Suppressor macrophage treated with lipopolysaccharide for 1 hour (primary cell): ENCODE data around the gene VIPR1.

ENCODE experiments used
- DNase-seq, 3 donors: peaks; one replicate each; pipeline ENCODE4 v3.0.0-alpha.2; 2020 to 2022

The VIPR1 gene

GRCh38 chr3:42502429-42503250 lies at the start of gene VIPR1:
Gene VIPR1 (plus strand): TSS chr3:42502643. CDS start chr3:42502736, 93 bp downstream.
- DNase-seq: peak; percentile 73 to 90 (median 73)

- DNase-seq: no peak
These were observed 46.2 kb upstream of the VIPR1 start for GRCh38 chr3:42456211-42456610.

GRCh38 chr3:42459151-42459550 lies 43.3 kb upstream of the VIPR1 start:
- no peak for DNase-seq

- no peak for DNase-seq
These were observed 40.7 kb upstream of the VIPR1 start for GRCh38 chr3:42461762-42462161.

- no peak for DNase-seq
These were observed 39.4 kb upstream of the VIPR1 start for GRCh38 chr3:42463093-42463492.

- no peak for DNase-seq
These were observed 34.3 kb upstream of the VIPR1 start for GRCh38 chr3:42468111-42468510.

GRCh38 chr3:42472555-42472954 lies 29.9 kb upstream of the VIPR1 start:
- DNase-seq: no peak

GRCh38 chr3:42473083-42473932 lies 29.1 kb upstream of the VIPR1 start:
- DNase-seq: no peak

- DNase-seq: peak; percentile 17 to 25 (median 24)
These were observed 26.0 kb upstream of the VIPR1 start for GRCh38 chr3:42476225-42477125.

- DNase-seq: no peak
These were observed 24.7 kb upstream of the VIPR1 start for GRCh38 chr3:42477696-42478095.

GRCh38 chr3:42478830-42479229 lies 23.6 kb upstream of the VIPR1 start:
- no peak for DNase-seq

GRCh38 chr3:42486814-42487565 lies 15.5 kb upstream of the VIPR1 start:
- peak; percentile 45 to 56 (median 55) for DNase-seq

GRCh38 chr3:42488687-42489086 lies 13.8 kb upstream of the VIPR1 start:
- DNase-seq: no peak

GRCh38 chr3:42489116-42489936 lies 13.1 kb upstream of the VIPR1 start:
- no peak for DNase-seq

- DNase-seq: no peak
These were observed 12.6 kb upstream of the VIPR1 start for GRCh38 chr3:42489937-42490227.

- peak in 2 of 3 donors; percentile 70 to 73 for DNase-seq
These were observed 12.2 kb upstream of the VIPR1 start for GRCh38 chr3:42490243-42490642.

GRCh38 chr3:42491881-42492507 lies 10.4 kb upstream of the VIPR1 start:
- peak; percentile 33 to 50 (median 33) for DNase-seq

- DNase-seq: peak; percentile 48 to 61 (median 55)
These were observed 9.8 kb upstream of the VIPR1 start for GRCh38 chr3:42492508-42493080.

- DNase-seq: no peak
These were observed 9.2 kb upstream of the VIPR1 start for GRCh38 chr3:42493126-42493797.

- no peak for DNase-seq
These were observed 8.7 kb upstream of the VIPR1 start for GRCh38 chr3:42493798-42494151.
